Spleen (tissue), 7 donors: ENCODE results near the gene GAS7.

ENCODE experiments used
- CTCF ChIP-seq, 11 experiments: fragments of 200-600 bp in 7 of 11; fragments of 450-650 bp in 4 of 11; sonication (generic) in 4 of 11; IDR thresholded peaks in 8 of 11; conservative IDR thresholded peaks in 3 of 11; 1 replicate in 7 of 11; 2 replicates in 4 of 11; pipeline versions ENCODE4 v1.4.0 to v1.8.0; 2016 to 2021; ENCODE audit warnings: antibody characterized with exemption in 11 of 11, inconsistent platforms in 4 of 11, mild to moderate bottlenecking in 1 of 11
- POLR2A ChIP-seq, 3 donors: fragments of 450-650 bp; IDR thresholded peaks; one replicate each; pipeline ENCODE4 v1.5.1; 2017; ENCODE audit warnings: antibody characterized with exemption in 3 of 3, mild to moderate bottlenecking in 1 of 3
- donor health status: DM: no; HTN: no; CAD: no; lungs with moderate emphysema.
- donor health status: DM: no; HTN: no; CAD: no.
- donor health status: DM: no; HTN: no; CAD: no.

- TF ChIP-seq POLR2A (IDR thresholded peaks at IDR 0.05) (no peak), CTCF (IDR thresholded peaks at IDR 0.05 in 8 of 11, conservative IDR thresholded peaks at IDR 0.05 in 3 of 11) (no peak)
Measured at GRCh38 chr17:10229181-10229580, 30.8 kb upstream of the GAS7 start.
